Midbrain (tissue), 1 donor: ENCODE data around the gene PPP2R3B.
"Not testable (repeated sequence)": the region's sequence is repeated elsewhere in the genome, so short reads cannot be mapped to it uniquely, and the experiment has no call there.

Experiments
- DNase-seq: peaks from one replicate; lab custom pipeline; 2025; lab: John Stamatoyannopoulos, UW

The PPP2R3B gene, protein sequence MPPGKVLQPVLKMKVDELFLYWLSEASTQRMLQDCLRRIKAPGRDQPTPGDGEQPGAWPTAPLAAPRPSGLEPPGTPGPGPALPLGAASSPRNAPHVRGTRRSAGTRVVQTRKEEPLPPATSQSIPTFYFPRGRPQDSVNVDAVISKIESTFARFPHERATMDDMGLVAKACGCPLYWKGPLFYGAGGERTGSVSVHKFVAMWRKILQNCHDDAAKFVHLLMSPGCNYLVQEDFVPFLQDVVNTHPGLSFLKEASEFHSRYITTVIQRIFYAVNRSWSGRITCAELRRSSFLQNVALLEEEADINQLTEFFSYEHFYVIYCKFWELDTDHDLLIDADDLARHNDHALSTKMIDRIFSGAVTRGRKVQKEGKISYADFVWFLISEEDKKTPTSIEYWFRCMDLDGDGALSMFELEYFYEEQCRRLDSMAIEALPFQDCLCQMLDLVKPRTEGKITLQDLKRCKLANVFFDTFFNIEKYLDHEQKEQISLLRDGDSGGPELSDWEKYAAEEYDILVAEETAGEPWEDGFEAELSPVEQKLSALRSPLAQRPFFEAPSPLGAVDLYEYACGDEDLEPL

DNA sequence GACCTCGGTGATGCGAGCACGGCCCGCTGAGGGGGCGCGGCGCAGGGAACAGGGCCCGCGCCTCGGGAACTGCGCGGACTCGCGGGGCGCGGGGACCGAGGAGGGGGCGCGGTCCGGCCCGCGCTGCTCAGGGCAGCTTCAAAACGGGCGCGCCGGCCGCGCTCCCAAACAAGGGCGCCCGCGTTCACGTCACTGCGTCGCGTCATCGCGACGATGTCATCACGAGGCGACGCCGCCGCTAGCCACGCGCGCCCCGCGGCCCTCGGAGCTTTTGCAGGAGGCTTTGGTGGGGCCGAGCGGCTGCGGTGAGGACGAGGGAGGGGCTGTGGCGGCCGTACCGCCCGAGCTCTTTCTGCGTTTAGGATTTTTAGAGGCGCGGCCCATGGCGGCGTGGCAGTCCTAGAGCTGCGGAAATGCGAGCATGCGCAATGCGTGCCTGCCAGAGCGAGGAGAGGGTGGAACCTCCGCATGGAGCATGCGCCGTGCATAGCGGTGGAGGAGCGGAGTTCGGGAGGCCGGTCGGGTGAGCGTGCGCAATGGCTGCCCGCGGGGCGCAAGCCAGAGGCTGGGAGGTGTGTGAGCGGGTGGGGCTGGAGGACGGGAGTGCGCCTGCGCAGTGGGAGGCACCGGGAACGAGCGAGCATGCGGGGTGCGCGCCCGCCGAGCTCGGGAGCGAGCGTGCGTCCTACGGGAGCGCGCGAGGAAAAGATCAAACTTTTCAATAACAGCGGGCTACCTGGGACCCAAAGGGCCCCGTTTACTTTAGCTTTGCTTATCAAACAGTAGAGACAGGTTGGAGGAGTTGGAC, at the start of gene PPP2R3B:
Gene PPP2R3B (minus strand): TSS at position 140 of the 808 bp plus-strand sequence. CDS start 216 bp downstream, outside the sequence.
- no peak for DNase-seq

GRCh38 chrX:435536-436122, 48.9 kb upstream of the PPP2R3B start:
- no peak for DNase-seq

- no peak for DNase-seq
Observed at GRCh38 chrX:434946-435345, 48.2 kb upstream of the PPP2R3B start.

- no peak for DNase-seq
Observed at GRCh38 chrX:433771-434170, 47.1 kb upstream of the PPP2R3B start.

DNA sequence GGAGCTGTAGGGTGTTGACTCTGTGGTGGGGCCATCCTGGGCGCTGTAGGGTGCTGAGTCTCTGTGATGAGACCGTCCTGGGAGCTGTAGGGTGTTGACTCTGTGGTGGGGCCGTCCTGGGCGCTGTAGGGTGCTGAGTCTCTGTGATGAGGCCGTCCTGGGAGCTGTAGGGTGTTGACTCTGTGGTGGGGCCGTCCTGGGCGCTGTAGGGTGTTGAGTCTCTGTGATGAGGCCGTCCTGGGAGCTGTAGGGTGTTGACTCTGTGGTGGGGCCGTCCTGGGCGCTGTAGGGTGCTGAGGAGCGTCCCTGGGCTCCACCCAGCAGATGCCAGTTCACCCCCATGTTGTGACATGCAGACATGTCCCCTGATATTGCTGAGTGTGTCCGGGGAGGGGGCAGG, 46.0 kb upstream of the PPP2R3B start:
- not testable (repeated sequence) for DNase-seq

- DNase-seq = no peak
Observed at GRCh38 chrX:431492-432111, 44.9 kb upstream of the PPP2R3B start.

DNA sequence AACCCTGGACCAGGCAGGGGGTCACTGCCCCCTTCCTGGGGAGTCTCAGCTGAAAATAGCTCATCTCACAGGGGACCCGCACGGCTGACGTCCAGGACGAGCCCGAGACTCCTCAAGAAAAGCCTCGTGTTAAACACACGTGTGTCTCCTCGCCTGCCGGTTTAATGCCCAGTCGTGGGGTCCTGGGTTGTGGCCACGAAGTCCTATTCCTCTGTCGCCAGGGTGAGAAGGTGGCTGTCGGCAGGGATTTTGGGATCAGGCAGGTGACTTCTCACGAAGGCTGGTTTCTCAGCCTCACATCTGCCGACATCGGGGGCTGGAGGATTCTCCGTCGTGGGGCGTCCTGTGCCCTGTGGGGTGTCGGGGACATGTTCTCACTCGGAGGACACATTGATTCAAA, 44.3 kb upstream of the PPP2R3B start:
- DNase-seq = no peak

DNA sequence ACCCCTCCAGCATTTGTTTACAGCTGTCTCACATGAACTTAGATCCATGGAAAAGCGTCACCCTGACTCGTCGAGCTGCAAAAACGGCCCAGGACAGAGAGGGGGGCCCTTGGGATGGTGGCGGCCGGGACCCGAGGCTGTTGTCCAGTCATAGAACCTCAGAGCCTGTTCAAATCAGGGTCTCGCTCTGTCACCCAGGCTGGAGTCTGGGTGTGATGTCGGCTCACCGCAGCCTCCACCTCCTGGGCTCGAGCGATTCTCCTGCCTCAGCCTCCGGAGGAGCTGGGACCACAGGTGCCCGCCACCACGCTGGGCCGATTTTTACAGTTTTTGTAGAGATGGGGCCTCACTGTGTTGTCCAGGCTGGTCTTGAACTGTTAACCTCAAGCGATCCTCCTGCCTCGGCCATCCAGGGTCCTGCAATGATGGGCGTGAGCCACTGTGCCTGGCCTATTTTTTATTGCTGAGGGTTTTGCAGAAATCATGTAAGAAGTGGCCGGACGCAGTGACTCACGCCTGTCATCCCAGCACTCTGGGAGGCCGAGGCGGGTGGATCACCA, 42.6 kb upstream of the PPP2R3B start:
- DNase-seq = no peak

DNA sequence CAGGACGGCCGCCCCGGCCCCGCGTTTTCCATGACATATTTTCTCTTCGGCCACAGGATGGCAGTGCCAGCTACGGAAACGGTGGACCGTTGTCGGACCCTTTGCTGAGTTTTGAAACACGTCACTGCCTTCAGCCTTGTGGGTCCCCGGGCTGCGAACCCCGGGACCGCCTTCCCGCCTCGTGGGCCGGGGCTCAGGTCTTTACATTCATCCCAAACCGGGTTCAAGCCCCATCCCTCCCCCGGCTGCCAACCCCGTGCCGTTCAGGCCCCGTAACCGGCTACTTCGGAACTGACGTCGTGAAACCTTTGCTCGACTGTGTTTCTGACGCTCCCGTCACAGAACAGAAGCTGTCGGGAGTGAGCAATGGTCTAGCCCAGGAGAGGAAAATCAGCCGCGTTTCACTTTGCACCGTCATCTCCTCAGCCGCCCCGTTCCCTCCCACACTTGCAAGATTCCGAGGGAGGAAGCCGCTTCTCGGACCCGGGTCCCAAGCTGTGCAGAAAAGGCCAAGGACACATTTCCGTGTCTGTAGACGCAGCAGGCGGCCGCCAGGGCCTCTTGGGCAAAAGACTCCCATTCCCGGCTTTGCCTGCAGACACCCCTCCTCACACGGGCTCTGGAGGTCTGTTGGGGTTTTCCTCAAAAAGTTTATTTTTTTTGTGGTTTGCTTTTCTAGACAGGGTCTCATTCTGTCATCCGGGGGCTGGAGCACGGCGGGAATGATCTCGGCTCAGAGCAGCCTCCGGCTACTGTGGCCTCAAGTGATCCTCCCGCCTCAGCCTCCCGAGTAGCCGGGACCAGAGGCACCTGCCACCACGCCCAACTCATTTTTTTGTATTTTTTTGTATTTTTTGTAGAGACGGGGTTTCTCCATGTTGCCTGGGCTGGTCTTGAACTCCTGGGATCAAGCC, 41.4 kb upstream of the PPP2R3B start:
- no peak for DNase-seq

GRCh38 chrX:426881-427280, 40.2 kb upstream of the PPP2R3B start:
- DNase-seq = no peak

GRCh38 chrX:425056-425455, 38.3 kb upstream of the PPP2R3B start:
- no peak for DNase-seq

DNA sequence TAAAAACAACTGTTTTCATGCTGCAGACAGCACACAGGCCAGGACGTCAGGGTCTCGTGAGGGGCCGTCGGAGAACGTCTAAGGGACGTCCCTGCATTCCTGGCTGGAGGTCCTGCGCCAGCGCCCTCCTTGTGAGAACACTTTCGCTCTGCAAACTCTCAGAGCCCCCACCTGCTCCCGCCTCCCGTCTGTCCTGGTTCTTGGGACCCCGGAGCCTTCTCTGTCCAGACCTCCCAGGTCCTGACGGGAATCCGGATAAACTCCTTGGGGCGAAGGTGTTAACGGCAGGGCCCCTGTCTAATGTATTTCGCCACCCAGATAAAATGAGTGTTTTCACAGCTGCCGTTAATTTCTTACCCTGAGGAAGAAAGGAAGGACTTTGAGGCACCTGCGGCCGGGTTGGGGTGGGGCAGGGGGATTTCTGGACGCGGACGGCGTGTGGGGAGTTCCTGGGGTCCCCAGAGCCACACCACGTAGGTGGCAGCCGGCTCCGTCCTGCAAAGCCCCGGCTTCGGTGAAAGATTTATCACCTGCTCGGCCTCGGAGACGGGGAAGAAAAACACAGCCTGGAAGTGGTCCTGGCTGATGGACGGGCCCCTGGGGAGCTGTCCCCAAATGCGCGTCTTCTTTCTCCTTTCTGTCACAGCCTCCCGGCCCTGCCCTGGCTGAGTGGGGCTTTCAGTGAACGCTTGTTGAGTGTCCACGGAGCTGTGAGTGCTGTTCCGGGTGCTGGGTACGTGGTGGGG, 35.1 kb upstream of the PPP2R3B start:
- DNase-seq = no peak

DNA sequence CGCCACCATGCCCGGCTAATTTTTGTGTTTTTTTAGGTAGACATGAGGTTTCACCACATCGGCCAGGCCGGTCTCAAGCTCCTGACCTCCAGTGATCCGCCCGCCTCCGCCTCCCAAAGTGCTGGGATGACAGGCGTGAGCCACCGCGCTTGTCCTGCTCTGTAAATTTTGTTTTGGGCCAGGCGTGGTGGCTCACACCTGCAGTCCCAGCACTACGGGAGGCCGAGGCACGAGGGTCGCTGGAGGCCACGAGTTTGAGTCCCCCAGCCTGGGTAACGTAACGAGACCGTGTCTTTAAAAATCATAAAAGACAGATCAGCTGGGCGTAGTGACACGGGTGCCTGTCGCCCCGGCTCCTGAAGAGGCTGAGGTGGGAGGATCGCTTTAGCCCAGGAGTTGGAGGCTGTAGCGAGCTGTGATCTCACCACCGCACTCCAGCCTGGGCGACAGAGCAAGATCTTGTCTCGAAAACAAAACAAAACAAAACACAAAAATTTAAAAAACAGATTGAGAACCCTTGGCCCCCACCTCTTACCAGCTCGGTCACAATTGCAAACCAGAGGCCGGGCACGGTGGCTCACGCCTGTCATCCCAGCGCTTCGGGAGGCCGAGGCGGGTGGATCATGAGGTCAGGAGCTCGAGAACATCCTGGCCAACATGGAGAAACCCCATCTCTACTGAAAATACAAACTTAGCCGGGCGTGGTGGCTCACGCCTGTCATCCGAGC, 34.0 kb upstream of the PPP2R3B start:
- DNase-seq = no peak

DNA sequence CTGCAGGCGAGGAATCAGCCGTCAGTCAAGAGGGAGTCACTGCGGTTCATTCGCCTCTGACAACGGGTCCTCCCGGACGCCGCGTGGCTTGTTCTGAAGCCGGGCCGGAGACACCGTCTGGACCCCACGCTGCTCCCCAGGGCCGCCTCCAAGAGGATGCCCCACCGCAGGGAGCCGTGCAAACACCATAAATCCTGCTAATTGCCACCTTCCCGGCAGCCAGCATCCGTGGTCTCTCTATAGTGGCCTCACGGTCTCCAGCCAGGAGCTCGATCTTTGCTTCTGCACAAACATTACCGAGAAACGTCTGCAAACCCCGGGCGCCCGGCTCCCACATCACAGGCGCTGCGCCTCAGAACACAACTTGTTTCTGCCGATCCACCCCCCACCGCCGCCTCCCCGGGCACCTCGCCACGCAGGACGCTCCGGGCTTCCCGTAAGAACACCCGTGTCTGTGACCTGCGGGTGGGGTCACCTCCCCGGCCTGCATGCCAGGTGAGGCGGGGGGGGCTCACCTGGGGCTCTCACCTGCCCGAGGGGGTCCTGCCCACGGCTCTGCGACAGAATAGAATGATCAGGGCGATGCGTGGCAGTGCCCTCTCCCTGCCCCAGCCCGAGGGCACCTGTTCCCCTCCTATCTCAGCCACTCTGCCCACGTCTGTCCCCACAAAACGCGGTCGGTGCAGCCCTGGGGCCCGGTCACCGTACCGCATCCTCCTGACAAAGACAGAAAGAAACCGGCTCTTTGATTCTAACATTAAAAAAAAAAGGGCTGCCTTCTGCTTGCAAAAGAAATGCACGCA, 32.4 kb upstream of the PPP2R3B start:
- no peak for DNase-seq

DNA sequence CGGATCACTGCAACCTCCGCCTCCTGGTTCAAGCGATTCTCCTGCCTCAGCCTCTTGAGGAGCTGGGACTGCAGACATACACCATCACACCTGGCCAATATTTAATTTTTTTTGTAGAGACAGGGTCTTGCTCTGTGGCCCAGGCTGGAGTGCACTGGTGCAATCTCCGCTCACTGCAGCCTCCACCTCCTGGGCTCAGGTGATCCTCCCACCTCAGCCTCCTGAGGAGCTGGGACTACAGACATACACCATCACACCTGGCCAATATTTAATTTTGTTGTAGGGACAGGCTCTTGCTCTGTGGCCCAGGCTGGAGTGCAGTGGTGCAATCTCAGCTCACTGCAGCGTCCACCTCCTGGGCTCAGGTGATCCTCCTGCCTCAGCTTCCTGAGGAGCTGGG, 28.8 kb upstream of the PPP2R3B start:
- DNase-seq = not testable (repeated sequence)

DNA sequence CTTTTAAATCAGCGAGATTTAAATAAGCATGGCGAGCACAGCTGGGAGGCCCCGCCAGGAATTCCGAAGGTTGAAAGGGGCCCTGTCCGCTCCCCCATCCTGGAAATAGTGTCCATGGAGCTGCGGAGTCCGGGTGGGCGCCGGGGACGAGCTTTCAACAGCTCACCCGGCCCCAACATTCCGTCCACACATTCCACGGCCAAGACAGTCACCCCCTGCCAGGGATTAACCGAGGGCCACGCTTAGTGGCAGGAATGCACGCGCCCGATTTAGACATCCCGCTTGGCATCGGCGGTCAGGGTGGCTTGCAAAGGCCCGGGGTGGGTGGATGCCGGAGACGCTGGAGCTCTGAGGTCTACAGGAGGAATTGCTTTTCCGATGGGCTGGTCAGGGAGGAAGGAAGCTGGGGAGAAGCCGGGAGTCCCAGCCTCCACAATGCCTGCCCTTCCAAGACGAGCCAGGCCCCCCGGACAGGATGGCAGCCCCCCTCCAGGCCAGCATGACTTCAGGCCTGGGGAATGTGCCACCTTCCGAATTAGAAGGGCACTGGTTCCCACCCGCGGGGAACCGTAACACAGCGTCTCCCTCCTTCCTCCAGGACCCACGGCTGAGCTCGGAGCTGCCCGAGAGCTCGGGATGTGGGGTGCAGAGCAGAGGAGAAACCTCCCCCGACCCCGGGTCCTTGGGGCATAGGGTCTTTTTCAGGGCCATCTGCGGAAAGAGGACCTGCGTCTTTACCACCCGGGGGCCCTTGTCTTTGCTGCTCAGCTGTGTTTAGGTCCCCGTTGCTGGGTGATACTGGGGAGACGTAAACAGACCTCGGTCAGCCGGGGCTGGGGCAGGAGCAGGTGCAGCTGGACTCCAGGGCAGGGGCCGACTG, 26.9 kb upstream of the PPP2R3B start:
- DNase-seq = no peak

GRCh38 chrX:410296-410695, 23.6 kb upstream of the PPP2R3B start:
- DNase-seq = no peak
